ENCODE results near the gene SCRT2.

DNA sequence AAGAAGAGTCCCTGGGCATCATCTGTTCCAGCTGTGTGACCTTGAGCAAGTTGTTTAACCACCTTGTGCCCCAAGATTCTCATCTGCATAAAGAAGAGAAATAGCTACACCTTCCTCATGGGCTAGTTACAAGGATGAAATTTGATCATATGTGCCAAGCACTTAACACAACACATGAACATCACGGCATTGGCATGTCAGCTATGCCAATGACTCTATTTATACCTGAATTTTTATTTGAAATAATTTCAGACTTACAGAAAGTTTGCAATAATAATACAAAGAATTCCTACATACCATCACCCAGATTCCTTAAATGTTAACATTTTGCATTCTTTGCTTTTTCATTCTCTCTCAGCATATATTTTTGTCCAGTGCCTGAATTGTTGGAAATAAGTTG, 44.5 kb downstream of the SCRT2 start:
- TF ChIP-seq, protein P1, sequence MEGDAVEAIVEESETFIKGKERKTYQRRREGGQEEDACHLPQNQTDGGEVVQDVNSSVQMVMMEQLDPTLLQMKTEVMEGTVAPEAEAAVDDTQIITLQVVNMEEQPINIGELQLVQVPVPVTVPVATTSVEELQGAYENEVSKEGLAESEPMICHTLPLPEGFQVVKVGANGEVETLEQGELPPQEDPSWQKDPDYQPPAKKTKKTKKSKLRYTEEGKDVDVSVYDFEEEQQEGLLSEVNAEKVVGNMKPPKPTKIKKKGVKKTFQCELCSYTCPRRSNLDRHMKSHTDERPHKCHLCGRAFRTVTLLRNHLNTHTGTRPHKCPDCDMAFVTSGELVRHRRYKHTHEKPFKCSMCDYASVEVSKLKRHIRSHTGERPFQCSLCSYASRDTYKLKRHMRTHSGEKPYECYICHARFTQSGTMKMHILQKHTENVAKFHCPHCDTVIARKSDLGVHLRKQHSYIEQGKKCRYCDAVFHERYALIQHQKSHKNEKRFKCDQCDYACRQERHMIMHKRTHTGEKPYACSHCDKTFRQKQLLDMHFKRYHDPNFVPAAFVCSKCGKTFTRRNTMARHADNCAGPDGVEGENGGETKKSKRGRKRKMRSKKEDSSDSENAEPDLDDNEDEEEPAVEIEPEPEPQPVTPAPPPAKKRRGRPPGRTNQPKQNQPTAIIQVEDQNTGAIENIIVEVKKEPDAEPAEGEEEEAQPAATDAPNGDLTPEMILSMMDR (IDR thresholded peaks at IDR 0.05; ENCODE audit: low read depth, low read length), result no peak
- no peak for TF ChIP-seq POLR2A (IDR thresholded peaks at IDR 0.05; ENCODE audit: extremely low read depth, insufficient read length)
- TF ChIP-seq, protein P2, sequence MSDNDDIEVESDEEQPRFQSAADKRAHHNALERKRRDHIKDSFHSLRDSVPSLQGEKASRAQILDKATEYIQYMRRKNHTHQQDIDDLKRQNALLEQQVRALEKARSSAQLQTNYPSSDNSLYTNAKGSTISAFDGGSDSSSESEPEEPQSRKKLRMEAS (IDR thresholded peaks at IDR 0.05; ENCODE audit: low read depth, low read length), result no peak
